C1 segment of cervical spinal cord (tissue), 14 donors: ENCODE results near the gene MATR3.
"Not testable (repeated sequence)": the region's sequence is repeated elsewhere in the genome, so short reads cannot be mapped to it uniquely, and the experiment has no call there.

ENCODE experiments used
- DNase-seq, 14 donors: peaks; one replicate each; lab custom pipeline; 2025; lab: John Stamatoyannopoulos, UW

Gene MATR3

DNA sequence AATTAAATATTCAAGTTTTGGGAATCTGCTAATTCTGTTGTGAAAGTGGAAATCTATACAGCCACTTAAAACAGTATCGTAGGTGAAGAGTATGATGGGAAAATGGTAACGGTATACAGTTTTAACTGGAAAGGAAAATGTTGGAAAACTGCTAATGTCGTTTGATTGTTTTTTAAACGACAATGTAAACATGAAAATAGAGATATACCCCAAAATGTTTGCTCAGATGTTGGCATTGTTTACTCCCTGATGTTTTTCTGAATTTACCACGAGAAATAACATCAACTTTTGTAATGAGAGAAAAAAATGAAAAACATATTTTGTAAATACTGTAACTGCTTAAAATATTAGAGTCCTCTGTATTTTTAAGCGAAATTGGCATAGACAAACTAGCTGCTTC, 2.7 kb downstream of the MATR3 start:
- no peak for DNase-seq

DNA sequence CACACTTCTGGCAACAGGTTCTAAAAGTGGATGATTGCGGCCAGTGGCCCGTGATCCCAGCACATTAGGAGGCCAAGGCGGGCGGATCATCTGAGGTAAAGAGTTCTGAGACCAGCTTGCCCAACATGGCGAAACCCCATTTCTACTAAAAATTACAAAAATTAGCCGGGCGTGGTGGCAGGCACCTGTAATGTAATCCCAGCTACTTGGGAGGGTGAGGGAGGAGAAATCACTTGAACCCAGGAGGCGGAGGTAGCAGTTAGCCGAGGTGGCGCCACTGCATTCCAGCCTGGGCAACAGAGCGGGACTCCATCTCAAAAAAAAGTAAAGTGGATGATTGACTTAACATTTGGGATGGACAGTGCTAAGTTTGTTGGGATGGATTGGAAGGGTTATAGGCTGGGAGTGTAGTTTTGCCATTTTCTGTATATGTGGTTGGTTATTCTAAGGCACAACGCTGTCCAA, 3.4 kb downstream of the MATR3 start:
- DNase-seq: no peak

DNA sequence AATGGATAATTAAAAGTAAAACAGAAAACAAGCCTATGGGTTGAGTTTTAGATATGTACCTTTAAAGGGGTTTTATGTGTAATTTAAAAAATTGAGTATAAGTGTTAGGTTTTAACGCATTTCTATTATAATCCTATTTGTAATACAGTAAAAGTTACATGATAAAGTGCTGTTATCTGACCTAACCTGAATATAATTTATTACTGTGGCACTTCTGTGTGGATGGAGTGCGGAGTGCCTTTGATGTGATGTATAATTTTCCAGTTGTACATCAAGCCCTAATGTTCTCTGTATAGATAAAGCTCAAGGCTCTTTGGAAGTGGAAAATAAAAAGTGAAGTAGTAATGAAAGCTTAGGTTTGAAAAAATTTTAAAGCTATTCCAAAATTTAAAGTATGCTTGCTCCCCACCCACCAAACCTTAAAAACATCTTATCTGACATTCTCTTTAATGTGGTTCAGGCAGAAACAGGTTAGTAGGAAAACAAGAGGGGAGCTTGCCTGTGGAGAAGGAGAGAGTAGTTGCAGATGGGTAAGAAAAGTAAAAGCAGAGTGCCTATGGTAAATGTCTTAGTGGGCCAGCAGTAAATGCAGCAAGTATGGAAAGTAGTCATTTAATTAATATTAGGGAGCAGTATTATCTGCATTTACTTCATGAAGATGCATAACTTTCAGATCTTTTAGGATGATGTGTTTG, 4.0 kb downstream of the MATR3 start:
- DNase-seq: no peak

DNA sequence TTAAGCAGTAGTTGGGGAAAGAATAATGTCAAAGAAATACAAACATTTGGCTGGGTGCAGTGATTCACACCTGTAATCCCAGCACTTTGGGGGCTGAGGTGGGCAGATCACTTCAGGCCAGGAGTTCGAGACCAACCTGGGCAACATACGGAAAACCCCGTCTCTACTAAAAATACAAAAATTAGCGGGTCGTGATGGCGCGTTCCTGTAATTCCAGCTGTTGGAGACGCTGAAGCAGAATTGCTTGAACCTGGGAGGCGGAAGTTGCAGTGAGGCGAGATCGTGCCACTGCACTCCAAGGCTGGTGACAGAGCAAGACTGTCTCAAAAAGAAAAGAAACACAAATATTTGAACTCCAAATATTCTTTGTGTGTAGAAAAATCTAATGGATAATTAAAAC, 4.7 kb downstream of the MATR3 start:
- no peak for DNase-seq

DNA sequence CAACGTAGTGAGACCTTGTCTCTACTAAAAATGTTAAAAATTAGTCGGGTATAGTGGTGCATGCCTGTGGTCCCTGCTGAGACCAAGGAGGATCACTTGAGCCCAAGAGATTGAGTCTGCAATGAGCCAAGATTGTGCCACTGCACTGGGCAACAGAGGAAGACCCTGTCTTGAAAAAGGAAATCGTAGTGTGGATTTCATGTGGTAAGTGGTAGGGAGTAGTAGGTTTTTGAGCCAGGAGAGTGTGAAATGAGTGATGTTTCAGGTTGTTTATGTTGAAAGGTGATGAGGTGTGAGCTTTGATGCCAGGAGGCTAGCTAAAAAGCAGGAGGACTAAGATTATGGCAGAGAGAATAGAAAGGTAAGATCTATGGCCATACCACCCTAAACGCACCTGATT, 5.9 kb downstream of the MATR3 start:
- no peak for DNase-seq

DNA sequence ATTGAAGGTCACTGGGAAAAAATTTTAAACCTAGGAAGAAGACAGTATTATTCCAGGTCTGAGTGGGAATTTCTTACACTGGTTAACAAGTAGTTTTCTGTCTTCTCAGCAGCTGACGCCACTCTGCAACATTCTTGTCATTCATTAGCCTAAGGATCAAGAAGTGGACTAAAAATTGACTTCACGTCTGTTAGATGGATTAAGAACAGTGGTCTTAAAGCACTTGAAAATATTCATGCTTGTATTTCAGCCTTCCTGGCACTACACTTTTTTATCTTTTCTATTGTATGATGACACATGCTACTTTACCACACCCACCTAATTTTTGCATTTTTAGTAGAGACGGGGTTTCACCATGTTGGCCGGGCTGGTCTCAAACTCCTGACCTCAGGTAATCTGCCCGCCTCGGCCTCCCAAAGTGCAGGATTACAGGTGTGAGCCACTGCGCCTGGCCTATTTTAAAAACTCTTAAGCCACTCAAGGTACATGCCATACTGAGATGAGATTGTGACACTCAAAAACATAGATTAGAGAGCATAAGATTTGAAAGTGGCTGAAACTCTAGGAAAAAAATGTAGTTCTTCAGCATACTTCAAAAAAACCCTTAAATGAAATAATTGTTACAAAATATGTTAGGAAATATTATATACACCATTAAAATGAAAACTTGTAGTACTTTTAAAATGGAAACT, 8.4 kb downstream of the MATR3 start:
- DNase-seq: no peak

DNA sequence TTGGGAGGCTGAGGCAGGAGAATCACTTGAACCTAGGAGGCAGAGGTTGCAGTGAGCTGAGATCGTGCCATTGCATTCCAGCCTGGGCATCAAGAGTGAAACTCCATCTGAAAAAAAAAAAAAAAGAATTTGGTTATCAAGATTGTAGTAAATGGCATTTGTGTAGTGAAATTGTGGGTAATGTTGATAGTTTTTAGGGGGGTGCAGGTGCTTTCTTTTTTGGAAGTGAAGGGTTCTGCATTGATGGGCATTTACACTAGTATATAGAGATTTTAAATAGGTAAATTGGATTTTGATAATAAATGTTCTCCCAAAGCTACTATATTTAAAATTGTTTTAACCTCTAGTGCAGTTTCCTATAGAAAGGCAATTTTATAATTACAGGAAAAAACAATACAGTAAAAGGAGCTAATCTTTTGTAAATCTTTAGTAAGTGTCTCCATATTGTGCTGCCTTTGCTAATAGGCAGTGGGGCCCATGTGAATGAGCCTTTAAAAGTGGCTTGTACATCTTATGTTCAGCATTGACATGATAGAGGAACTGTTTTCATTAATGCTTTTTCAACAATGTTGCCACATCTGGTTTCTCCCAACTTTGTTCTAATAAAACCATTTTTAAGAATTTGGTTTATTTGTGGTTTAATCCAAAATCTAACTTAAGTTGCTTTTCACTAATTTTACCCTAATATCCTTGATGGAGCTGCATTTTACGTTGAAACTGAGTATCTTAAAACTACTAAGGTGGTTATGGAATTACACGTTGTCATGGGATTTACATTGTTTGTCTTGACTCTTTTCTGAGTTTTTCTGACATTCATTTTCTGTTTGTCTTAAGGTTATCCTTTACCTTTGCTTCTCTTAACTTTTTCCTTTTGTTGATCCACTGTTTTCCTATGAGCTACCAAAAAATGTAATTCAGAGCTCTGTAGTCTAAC, 11.1 kb downstream of the MATR3 start:
- no peak for DNase-seq

DNA sequence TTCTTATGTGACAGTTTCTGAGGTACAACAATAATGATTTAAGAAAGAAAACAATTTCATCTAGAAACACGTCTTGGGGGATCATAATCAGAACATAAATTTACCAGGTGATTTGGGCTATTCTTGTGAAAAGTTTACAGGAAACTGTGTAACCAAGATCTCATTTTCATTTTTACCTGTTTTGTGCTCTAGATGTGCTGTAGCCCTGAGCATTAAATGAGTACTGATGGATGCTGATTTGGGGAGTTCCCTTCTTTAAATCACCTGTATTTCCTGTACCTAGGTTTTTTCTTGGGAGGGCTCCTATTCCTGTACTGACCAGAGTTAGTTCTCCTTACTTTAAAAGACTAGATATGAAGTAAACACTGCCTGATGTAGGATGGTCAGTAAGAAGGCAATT, 12.7 kb downstream of the MATR3 start:
- DNase-seq: no peak

DNA sequence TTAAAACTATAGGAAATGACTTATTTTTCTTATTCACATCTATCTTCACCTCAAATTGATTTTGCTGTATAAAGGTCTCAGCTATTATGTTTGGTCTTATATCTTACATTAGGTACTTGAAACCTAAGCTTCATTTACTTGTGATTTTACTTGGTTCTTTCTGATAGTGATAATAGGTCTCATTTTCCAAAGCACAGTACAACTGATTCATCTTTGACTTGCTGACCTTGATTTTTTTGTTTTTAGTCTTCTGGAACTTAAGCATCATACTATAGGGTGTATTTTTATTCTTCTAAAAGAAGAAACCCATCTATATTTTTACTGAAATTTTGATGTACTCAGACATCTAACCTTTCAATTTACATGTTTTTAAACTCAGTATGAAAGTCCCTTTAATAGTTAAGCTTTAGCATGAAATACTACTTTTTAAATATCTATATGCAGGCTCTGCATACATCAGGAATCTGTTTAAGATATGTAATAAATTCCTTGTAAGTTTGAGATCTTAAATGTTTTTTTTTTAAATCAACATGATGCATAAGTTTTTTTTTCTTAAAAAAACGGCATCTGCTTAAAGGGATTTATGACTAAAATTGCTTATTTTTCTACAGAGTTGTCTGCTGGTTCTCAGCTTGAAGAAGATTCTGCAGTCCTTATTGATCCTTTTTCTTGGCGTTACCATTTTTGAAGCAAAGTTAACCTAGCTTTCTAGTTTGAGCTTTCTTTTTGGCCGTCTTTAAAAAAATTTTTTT, 13.3 kb downstream of the MATR3 start:
- DNase-seq: no peak

DNA sequence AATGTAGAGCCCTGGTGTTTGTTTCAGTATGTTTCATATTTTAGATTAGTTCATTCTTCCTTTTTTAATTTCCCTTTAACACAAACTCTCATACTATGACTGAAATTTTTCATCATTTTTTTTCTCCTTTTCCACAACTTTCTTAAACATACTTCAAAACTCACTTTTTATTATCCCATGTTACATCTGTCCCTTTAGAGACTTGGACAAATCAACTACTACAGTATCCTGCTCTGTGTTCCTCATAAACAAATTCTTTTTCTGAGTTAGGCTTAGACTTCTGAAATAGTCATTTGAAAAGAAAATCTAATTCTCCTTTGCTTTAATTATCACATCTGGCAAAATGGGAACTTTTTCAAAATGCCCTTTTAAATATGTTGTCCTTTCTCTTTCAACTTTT, 15.3 kb downstream of the MATR3 start:
- DNase-seq: no peak

DNA sequence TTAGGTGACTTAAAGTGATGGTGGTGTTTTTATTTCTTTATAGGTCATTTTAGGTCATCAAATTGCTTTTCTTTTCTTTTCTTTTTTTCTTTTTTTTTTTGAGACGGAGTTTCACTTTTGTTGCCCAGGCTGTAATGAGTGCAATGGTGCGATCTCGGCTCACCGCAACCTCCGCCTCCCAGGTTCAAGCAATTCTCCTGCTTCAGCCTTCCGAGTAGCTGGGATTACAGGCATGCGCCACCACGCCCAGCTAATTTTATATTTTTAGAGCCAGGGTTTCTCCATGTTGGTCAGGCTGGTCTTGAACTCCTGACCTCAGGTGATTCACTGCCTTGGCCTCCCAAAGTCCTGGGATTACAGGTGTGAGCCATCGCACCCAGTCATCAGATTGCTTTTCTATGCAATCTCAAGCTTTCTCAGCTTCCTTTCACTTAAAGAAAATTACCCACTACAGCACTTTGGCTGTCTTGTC, 17.2 kb downstream of the MATR3 start:
- DNase-seq: not testable (repeated sequence)

DNA sequence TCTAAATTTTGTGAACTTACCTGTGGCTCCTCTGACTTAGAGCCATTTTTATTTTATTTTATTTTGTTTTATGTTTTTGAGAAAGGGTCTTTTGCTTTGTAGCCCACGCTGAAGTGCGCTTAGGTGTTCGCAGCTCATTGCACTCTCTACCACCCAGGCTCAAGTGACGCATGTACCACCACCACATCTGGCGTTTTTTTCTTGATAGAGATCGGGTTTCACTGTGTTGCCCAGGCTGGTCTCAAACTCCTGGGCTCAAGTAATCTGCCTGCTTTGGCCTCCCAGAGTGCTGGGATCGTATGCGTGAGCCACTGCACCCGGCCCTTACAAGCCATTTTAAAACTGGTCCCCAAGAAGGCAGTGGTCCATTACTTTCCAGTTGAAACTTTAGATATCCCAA, 18.5 kb downstream of the MATR3 start:
- no peak for DNase-seq

DNA sequence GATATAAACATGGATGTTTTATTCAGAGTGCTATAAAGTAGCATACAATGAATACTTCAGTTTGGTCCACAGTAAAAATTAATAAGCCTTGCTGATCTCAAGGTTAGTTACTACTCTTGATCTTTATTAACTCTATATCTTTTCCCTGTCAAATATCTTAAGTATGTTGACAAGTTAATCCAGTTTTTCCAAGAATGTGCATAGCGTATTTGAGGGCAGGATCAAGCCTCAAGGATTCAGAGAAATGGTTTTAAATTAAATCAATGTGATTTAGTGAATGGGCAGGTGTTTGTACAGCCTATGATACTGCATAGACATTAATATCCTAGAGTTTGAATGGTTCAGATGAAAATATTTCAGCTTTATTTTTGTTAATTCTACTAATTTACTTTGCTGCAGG, 20.7 kb downstream of the MATR3 start:
- no peak for DNase-seq

DNA sequence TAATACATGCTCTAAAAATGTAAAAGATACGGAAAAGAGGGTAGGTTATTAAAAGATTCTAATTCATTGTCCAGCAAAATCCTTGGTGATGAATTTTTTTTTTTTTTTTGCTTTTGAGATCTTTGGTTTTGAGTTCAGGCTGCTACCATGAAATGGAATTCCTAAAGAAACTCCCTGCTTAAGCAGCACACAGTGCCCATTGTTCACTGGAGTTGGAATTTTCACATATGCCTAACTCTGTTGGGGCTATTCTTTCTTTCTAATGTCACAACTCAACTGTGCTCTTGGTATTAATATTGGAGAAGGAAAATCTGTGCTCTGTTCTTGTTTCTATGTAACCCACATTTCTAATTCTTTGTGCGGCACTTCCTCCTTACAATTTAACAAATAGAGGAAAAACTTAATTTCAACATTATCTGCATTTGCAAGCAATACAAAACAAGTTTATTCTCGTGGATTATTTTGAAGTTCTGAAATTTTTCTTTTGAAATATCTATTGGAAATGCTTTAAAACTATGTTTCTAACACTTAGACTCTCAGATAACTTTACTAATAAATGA, 21.6 kb downstream of the MATR3 start:
- DNase-seq: no peak

DNA sequence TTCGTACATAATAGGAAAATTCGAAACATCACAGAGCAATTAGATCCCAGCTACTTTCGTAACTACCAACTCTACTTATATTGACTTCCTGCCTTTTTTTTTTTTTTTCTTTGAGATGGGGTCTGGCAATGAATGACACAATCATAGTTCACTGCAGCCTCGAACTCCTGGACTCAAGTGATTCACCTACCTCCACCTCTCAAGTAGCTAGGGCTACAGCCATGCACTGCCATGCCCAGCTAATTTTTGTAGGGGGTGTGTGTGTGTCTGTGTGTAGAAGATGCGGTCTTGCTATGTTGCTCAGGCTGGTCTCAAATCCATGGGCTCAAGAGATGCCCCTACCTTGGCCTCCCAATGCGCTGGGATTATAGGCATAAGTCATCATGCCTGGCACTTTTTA, 42.3 kb downstream of the MATR3 start:
- DNase-seq: no peak

DNA sequence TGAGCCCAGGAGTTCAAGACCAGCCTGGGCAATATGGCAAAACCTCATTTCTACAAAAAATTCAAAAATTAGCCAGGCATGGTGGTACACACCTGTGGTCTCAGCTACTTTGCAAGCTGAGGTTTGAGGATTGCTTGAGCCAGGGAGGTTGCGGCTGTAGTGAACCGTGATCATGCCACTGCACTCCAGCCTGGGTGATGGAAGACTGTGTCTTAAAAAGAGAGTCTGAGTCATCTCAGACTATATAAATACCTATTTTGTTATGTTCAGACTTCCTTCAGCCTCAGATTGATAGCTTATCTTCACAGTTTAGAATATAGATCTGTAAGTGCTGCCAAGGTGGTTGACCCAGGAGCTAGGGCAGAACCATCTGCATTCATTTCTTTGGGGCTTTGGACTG, 46.5 kb downstream of the MATR3 start:
- DNase-seq: no peak

DNA sequence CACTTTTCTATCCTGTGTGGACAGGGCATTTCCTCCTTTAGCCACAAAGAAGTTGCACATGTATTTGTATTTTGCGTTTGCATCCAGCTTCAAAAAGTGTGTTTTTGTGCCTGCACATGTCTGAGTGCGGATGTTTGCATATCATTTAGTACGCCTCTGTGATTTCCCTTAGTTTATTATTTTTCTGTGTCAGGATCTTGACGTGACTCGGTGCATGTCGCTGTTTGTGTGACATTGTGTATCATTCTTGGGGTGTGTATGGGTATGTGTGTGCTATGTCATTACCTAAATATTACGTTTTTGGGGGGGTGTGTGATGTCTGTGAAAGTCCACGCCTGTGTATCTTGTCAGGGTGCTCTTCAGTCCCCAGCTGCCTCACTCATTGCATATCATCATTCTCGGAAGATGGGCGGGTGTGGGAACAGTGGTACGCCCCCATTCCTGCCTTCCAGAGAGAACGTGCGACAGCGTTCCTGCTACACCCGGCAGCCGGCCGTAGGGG, 47.7 kb downstream of the MATR3 start:
- DNase-seq: no peak

DNA sequence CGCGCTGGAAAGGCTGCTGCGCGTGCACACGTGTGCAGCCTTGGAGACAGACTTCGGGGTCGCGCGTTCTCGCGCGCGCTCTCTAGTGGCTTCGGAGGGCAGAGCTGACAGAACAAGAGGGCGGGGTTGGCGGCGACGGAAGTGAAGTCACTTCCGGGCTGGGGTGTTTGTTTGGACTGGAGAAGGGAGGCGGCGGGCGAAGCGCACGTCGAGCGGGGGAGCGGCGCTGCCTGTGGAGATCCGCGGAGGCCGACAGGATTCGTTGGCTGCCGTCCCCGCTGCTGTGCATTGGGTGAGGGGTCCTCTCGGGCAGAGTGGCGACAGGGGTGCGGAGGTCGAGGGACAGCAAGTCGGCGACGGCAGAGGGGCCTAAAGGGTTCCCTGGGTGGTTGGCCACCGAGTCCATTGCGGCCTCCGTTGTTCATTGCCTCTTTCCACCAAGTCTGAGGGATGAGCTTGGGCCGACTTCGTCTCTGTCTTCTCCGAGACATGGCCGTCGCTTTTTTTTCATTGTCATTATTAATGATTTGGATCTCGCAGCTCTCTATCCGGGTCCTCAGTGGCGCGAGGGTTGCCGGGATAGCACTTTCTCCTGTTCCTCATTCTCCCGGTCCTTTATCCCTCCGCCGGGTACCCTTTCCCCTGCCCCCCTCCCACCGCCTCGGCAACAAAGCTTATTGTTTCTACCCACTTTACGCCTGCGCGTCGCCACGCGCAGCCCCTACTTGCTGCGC, 48.3 kb downstream of the MATR3 start, which contains the start of gene PAIP2:
TSS of gene PAIP2 (plus strand) at position 166 of the 734 bp plus-strand sequence. CDS start 21,931 bp downstream, outside the sequence.
- DNase-seq: peak; percentile 26 to 95 (median 92)

DNA sequence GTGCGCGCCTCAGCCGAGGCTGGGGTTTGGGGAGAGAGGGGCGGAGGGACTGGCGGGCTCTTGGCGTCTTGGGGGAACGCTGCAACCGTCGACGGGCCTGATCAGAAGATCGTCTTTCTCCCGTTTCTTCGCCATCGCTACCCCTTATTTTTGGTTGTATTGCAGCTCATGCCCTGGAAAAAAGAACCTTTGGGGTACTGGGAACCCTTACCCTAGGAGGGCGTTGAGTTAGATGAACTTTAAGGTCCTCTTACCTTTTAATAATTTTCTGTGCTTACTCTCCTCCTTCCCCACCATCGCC, 48.8 kb downstream of the MATR3 start:
- no peak for DNase-seq

DNA sequence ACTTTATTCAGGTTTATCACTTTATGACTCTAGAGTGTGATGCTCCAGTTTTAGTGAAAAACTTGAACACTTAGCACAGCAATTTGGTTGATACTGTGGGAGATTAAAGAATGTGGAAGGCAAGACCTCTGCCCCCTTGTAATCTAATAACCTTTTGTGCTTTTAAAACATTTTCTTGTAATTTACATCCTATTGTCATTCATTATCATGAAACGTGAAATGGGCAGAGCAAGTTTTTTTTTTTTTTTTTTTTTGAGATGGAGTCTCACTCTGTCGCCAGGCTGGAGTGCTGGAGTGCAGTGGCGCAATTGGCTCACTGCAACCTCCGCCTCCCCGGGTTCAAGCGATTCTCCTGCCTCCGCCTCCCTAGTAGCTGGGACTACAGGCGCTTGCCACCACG, 49.9 kb downstream of the MATR3 start:
- DNase-seq: no peak
